Thoracic aorta (tissue), 2 donors: Measurements from ENCODE around the gene DNAH11. TPM values are rescaled to one million over a fixed set of nuclear protein-coding genes. Genes with fewer than 3 reads are reported as not detected.

Experiments
- ATAC-seq: fragments of 150-250 bp; one replicate; pipeline ENCODE4 v1.8.0; 2017; ENCODE audit warnings: low read depth; ENCODE audit not compliant: insufficient number of reproducible peaks, low FRiP score
- DNase-seq: peaks from one replicate; pipeline ENCODE4 v3.0.0-alpha.2; 2020; ENCODE audit warnings: low spot score
- H3K27ac ChIP-seq, 2 donors: fragments of 200-600 bp; sonication (generic); 1 replicate in 1 of 2; 2 replicates in 1 of 2; pipeline ENCODE4 v1.5.1; 2016; ENCODE audit warnings: mild to moderate bottlenecking in 2 of 2, moderate library complexity in 2 of 2
- H3K27me3 ChIP-seq: fragments of 200-600 bp; sonication (generic); replicated peaks from 2 replicates; pipeline ENCODE4 v1.6.0; 2016; ENCODE audit warnings: mild to moderate bottlenecking; ENCODE audit not compliant: insufficient read depth
- H3K36me3 ChIP-seq: fragments of 200-600 bp; sonication (generic); one replicate; pipeline ENCODE4 v1.5.1; 2016
- H3K4me1 ChIP-seq, 2 donors: fragments of 200-600 bp; sonication (generic); 1 replicate in 1 of 2; 2 replicates in 1 of 2; pipeline versions ENCODE4 v1.5.1 to v1.6.0; 2016; ENCODE audit warnings: low read depth in 2 of 2, mild to moderate bottlenecking in 1 of 2; ENCODE audit not compliant: control insufficient read depth in 1 of 2
- H3K4me3 ChIP-seq: fragments of 200-600 bp; sonication (generic); 2 replicates; pipeline ENCODE4 v1.5.1; 2016; ENCODE audit warnings: mild to moderate bottlenecking
- H3K9me3 ChIP-seq: fragments of 200-600 bp; sonication (generic); 2 replicates; pipeline ENCODE4 v1.5.1; 2016
- CTCF ChIP-seq: fragments of 200-600 bp; sonication (generic); IDR thresholded peaks from one replicate; pipeline ENCODE4 v1.5.1; 2019; ENCODE audit warnings: antibody characterized with exemption
- total RNA-seq, 2 donors: library from RNA; depleted of rRNA; stranded (reverse); fragments of >200 nt; gene quantifications; one replicate each; pipeline versions ENCODE4 v1.1.0 to v1.2.3, GENCODE V29; 2016

The DNAH11 gene
- total RNA-seq, 2 donors from 2014 or later, result 1.9 to 16.2 TPM

DNA sequence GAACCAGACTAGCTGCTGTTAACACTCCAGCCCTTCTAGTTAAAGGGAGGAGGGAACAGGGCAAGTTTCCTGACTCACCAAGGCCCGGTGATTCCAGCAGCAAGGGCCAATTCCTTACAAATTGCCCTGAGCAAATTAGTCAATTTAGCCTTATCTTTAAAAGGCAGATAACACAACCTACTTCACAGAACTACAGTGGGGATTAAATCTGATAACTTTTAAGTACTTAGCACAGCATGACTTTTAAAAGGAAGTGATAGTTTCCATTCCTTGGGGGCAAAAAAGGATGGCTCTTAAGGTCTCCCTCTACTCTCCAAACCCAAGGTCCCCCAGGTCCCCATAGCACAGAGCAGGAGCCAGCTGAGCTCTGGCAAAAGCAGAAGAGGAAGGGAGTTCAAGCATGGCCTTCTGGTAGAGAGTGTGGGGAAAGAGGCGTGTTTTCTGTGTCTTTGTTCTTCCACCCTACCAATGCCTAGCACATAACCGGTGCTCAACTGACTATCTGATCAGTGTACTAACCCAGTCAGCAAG, 398.8 kb downstream of the DNAH11 start:
- no peak for TF ChIP-seq CTCF

GRCh38 chr7:21942955-21943354, 400.1 kb downstream of the DNAH11 start:
- DNase-seq, result no peak
- Histone ChIP-seq H3K27me3 (no peaks in the 10 kb centered on the region), H3K4me1 (peaks cover 0 to 16% of the 10 kb centered on the region in 2 donors), H3K27ac (no peak overlapping the region), H3K36me3 (no peaks in the 10 kb centered on the region), H3K4me3 (no peak overlapping the region), H3K9me3 (no peaks in the 10 kb centered on the region)
- no peak for ATAC-seq
- TF ChIP-seq CTCF, result no peak

More for the DNA sequence above, 398.8 kb downstream of the DNAH11 start:
- Histone ChIP-seq H3K27ac (no peak overlapping the region), H3K36me3 (no peaks in the 10 kb centered on the region), H3K4me3 (no peak overlapping the region), H3K9me3 (no peaks in the 10 kb centered on the region), H3K4me1 (peaks cover 0 to 16% of the 10 kb centered on the region in 2 donors), H3K27me3 (no peaks in the 10 kb centered on the region)
- ATAC-seq (no peak), DNase-seq (no peak)

DNA sequence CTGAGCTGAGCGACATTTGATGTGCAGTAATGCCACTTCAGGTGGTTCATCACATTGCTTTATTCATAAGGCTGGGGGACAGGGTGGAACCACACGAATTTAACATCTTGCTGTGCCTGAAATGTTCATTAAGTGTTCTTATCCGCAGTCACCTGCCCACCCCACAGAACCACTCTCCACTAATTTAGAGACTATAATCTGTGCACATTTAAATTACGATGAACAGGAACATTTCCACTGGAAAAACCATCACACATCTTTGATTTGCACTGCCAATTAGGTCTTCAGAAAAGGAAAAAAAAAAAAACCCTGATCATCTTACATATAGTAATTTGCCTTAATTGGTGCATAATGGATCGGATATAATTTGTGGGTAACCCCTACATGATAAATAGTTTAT, 400.6 kb downstream of the DNAH11 start:
- DNase-seq, result no peak
- Histone ChIP-seq H3K27me3 (no peaks in the 10 kb centered on the region), H3K27ac (no peak overlapping the region), H3K4me1 (peaks cover 0 to 16% of the 10 kb centered on the region in 2 donors), H3K9me3 (no peaks in the 10 kb centered on the region), H3K36me3 (no peaks in the 10 kb centered on the region), H3K4me3 (no peak overlapping the region)
- ATAC-seq, result no peak
- no peak for TF ChIP-seq CTCF

DNA sequence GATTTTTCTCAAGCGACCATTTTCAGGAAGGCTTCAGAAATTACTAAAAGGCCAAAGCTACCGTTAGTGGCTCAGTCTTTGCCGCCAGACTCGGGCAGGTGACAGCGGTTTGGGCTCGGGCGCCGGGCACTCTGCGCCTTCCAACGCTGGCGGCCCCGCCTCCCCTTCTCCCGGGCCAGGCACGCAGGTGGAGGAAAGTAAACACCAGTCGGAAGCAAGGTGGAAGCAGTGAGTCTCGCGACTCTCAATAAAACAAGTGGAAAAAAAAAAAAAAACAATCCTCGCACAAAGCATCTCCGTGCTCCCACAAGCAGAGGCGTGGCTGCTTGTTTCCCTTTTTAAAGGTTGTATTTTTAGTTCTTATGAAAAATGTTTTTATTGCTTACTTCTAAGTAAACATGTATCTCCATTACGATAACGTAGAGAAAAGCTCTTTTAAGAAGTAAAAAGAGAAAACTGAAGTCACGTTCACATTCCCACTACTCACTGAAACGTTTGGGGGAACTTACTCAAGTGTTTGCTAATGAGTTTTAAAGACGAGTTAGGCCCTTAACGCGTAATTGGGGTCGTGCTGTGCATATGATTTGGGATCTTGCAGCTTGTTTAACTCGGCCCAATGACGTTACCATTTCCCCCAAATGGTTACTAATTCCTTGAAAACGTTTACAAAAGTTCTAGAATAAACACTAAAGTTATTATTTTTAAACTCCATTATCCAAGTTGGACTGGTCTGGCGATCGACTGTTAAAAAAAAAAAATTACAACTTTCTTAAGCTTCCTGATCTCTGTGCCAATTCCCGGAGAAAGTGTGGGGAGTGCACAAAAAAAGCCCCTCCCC, 402.0 kb downstream of the DNAH11 start:
- Histone ChIP-seq H3K27ac (no peak overlapping the region), H3K36me3 (no peaks in the 10 kb centered on the region), H3K4me3 (peak overlapping the region; percentile 75), H3K9me3 (no peaks in the 10 kb centered on the region), H3K4me1 (peaks cover 0 to 16% of the 10 kb centered on the region in 2 donors), H3K27me3 (no peaks in the 10 kb centered on the region)
- TF ChIP-seq CTCF, result no peak
- ATAC-seq, result no peak
- DNase-seq, result no peak

- Histone ChIP-seq H3K36me3 (no peaks in the 10 kb centered on the region), H3K4me1 (peaks cover 0 to 16% of the 10 kb centered on the region in 2 donors), H3K9me3 (no peaks in the 10 kb centered on the region), H3K4me3 (peak within 1 kb of the TSS; percentile 75), H3K27ac (peak within 1 kb of the TSS in 1 of 2 donors; percentile 10), H3K27me3 (no peaks in the 10 kb centered on the region)
- peak; percentile 53 for ATAC-seq
- no peak for DNase-seq
- TF ChIP-seq CTCF, result no peak
Measured at GRCh38 chr7:21945454-21946221, 402.8 kb downstream of the DNAH11 start, which contains the start of gene CDCA7L. TSS of gene CDCA7L (minus strand) at chr7:21945899. CDS start at chr7:21945804, 95 bp downstream.
